ENCODE data around the gene MSANTD4.
"Not testable (repeated sequence)": the region's sequence is repeated elsewhere in the genome, so short reads cannot be mapped to it uniquely, and the experiment has no call there.

MSANTD4 gene

GRCh38 chr11:106014035-106014434, 8.0 kb downstream of the MSANTD4 start:
- no peak for DNase-seq (ENCODE audit: low read depth)

GRCh38 chr11:106012744-106013143, 9.3 kb downstream of the MSANTD4 start:
- DNase-seq (ENCODE audit: low read depth) = no peak

- no peak for DNase-seq (ENCODE audit: low read depth)
Measured at GRCh38 chr11:106011481-106011880, 10.6 kb downstream of the MSANTD4 start.

GRCh38 chr11:106003094-106003493, 18.9 kb downstream of the MSANTD4 start:
- not testable (repeated sequence) for DNase-seq (ENCODE audit: low read depth)

- DNase-seq (ENCODE audit: low read depth) = no peak
Measured at GRCh38 chr11:106001304-106002012, 20.6 kb downstream of the MSANTD4 start.

- DNase-seq (ENCODE audit: low read depth) = no peak
Measured at GRCh38 chr11:105991888-105992287, 30.2 kb downstream of the MSANTD4 start.

GRCh38 chr11:105989124-105989523, 32.9 kb downstream of the MSANTD4 start:
- no peak for DNase-seq (ENCODE audit: low read depth)

GRCh38 chr11:105988197-105988596, 33.8 kb downstream of the MSANTD4 start:
- DNase-seq (ENCODE audit: low read depth) = no peak

GRCh38 chr11:105986554-105986953, 35.5 kb downstream of the MSANTD4 start:
- no peak for DNase-seq (ENCODE audit: low read depth)

GRCh38 chr11:105979997-105980703, 41.9 kb downstream of the MSANTD4 start:
- no peak for DNase-seq (ENCODE audit: low read depth)

- DNase-seq (ENCODE audit: low read depth) = no peak
Measured at GRCh38 chr11:105975128-105975527, 46.9 kb downstream of the MSANTD4 start.

GRCh38 chr11:105969756-105970155, 52.3 kb downstream of the MSANTD4 start:
- no peak for DNase-seq (ENCODE audit: low read depth)

GRCh38 chr11:105968021-105968697, 53.9 kb downstream of the MSANTD4 start:
- no peak for DNase-seq (ENCODE audit: low read depth)

- DNase-seq (ENCODE audit: low read depth) = no peak
Measured at GRCh38 chr11:105960252-105961245, 61.5 kb downstream of the MSANTD4 start.

Data from stimulated activated CD8-positive, alpha-beta memory T cell treated with anti-CD3 and anti-CD28 coated beads, Interleukin-15, amount 100 ng/mL, for 1 hour (primary cell).